HG03520 (cell line): ENCODE measurements around the gene CALD1.

Experiments
- ATAC-seq: cut with Tn5 transposase; IDR thresholded peaks from one replicate; pipeline ENCODE4 v1.9.1; 2021; ENCODE audit warnings: mild to moderate bottlenecking, moderate library complexity; ENCODE audit not compliant: unreplicated experiment

The CALD1 gene

GRCh38 chr7:134820778-134821177 lies 41.3 kb downstream of the CALD1 start:
- no peak for ATAC-seq

GRCh38 chr7:134823400-134823799 lies 44.0 kb downstream of the CALD1 start:
- no peak for ATAC-seq

GRCh38 chr7:134825666-134826065 lies 46.2 kb downstream of the CALD1 start:
- no peak for ATAC-seq

GRCh38 chr7:134826105-134826504 lies 46.7 kb downstream of the CALD1 start:
- ATAC-seq: no peak

GRCh38 chr7:134827436-134827835 lies 48.0 kb downstream of the CALD1 start:
- ATAC-seq: no peak

GRCh38 chr7:134827889-134828288 lies 48.5 kb downstream of the CALD1 start:
- no peak for ATAC-seq

- no peak for ATAC-seq
Observed at GRCh38 chr7:134828361-134828760, 48.9 kb downstream of the CALD1 start.

GRCh38 chr7:134829380-134829986 lies 50.0 kb downstream of the CALD1 start:
- no peak for ATAC-seq

GRCh38 chr7:134831862-134832261 lies 52.4 kb downstream of the CALD1 start:
- ATAC-seq: no peak

- ATAC-seq: no peak
Observed at GRCh38 chr7:134832367-134832766, 52.9 kb downstream of the CALD1 start.

- no peak for ATAC-seq
Observed at GRCh38 chr7:134834689-134835462, 55.4 kb downstream of the CALD1 start.

GRCh38 chr7:134835463-134835823 lies 56.0 kb downstream of the CALD1 start:
- no peak for ATAC-seq

GRCh38 chr7:134836447-134836846 lies 57.0 kb downstream of the CALD1 start:
- ATAC-seq: no peak

GRCh38 chr7:134839298-134839697 lies 59.9 kb downstream of the CALD1 start:
- no peak for ATAC-seq

GRCh38 chr7:134842062-134842461 lies 62.6 kb downstream of the CALD1 start:
- ATAC-seq: no peak

- no peak for ATAC-seq
Observed at GRCh38 chr7:134842886-134843430, 63.5 kb downstream of the CALD1 start.

- ATAC-seq: no peak
Observed at GRCh38 chr7:134844200-134844599, 64.8 kb downstream of the CALD1 start.

- no peak for ATAC-seq
Observed at GRCh38 chr7:134845461-134845860, 66.0 kb downstream of the CALD1 start.

GRCh38 chr7:134847851-134848588 lies 68.6 kb downstream of the CALD1 start:
- ATAC-seq: no peak

GRCh38 chr7:134850066-134850465 lies 70.6 kb downstream of the CALD1 start:
- ATAC-seq: no peak

- ATAC-seq: no peak
Observed at GRCh38 chr7:134851141-134851540, 71.7 kb downstream of the CALD1 start.

- no peak for ATAC-seq
Observed at GRCh38 chr7:134852625-134853024, 73.2 kb downstream of the CALD1 start.
